Activated CD4-positive, alpha-beta T cell treated with anti-CD3 and anti-CD28 coated beads for 48 hours (primary cell): ENCODE results near the gene P2RY10.
"Not testable (repeated sequence)": the region's sequence is repeated elsewhere in the genome, so short reads cannot be mapped to it uniquely, and the experiment has no call there.

ENCODE experiments used
- DNase-seq: peaks from one replicate; pipeline ENCODE4 v3.0.0-alpha.2; 2020

Gene P2RY10, protein sequence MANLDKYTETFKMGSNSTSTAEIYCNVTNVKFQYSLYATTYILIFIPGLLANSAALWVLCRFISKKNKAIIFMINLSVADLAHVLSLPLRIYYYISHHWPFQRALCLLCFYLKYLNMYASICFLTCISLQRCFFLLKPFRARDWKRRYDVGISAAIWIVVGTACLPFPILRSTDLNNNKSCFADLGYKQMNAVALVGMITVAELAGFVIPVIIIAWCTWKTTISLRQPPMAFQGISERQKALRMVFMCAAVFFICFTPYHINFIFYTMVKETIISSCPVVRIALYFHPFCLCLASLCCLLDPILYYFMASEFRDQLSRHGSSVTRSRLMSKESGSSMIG

DNA sequence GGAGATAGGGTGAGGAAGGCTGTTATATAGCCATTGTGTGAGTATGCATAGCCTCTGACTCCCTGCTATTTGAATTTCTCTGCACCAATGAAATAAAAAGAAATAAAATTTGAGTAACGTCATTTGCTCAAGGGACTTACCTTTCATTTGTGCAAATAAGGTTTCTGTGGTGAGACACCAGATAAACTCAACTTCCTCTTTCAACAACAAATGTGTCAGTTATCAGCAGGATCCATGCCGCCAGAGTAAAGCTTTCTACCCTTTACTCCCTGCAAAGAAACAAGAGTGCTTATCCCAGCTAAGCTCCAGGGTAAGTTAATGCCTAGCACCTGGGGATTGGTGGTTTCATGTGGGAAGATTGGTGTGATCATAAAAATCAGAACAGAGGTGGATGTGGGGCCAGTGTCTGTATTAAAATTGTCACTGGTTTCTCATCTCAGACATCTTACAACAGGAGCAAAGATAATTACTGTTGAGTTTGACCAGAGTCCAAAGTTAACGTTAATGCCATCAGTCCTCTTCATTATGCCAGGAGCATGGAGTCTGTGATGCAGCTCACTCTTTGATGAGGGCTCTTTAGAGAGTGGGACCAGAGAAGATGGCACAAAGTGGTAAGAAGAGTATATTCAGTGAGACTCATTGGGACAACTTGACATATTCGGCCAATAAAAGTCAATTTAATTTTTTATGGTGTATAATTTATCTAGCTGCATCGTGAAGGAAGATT is at the start of gene P2RY10:
TSS of gene P2RY10 (plus strand) at position 206 of the 727 bp plus-strand sequence. CDS start 15,130 bp downstream, outside the sequence.
- peak; percentile 10 for DNase-seq

DNA sequence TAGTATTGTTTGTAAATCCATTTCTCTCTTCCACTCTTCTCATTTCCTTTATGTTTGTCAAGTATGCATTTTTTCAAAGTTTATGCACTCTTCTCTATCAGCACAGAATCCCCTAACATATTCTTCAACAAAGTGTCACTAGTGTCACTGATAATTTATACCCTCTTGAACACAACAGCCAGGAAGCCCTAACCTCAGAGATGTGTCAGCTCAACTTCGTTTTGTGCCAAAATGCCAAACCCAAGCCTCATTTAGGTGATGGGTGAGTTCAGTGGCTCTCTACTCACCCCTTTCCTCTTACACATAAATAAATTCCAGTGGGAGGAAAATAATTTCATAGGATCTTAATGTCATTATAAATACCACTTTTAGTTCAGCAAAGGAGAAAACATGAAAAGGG is 22.4 kb upstream of the P2RY10 start:
- DNase-seq, result no peak

DNA sequence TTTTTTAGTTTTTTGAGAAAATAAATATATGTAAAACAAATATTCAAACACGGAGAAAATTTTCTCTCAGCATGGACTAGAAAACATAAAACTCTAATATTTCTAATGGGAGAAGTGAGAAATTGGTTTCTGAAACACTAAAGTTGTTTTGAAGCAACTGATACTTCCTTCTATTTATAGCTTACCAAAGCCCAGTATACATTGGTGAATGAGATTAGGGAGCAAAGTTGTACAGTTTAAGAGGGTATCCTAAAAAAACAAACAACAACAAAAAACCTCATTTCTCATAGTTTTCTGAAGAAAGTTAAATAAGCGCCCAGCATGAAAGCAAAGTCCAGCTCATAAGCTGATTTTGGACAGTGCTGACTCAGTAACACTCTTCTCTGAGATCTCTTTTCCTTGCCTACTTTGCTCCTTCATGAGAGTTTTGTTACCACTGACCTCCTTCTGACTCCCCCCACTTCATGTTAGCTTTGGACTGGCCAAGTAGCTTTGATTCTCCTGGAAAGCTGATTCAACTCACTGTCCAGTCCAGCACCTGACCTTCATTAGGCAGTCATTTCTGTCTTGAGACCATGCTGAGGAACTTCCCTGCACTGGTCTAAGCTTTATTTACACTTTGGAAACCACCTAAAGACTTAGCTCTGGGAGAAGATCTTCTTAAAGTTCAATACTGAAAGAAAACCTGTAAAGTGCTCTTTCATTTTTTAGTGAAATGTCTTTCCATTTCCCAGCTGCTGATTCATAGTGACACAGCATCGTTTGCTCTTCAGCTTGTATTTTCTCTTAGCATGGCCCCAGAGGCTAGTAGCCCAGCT is 21.8 kb upstream of the P2RY10 start:
- no peak for DNase-seq

DNA sequence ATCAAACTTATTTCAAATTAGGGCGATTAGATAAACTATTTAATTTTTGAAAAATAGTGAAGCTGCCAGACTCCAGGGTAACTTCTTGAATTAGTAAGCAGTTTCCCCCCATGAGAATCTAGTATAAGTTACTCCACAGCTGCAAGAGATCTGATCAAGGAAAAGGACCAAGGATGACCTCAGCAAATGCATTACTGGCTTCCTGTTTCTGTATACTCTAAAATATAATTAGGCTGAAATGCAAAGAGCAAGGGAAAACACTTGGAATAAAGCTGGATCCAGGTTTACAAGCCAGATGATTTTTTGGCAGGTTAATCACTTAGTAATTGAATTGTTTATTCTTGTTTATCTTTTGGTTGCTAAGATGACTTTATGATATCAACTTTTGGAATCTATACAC is 13.4 kb upstream of the P2RY10 start:
- DNase-seq, result no peak

DNA sequence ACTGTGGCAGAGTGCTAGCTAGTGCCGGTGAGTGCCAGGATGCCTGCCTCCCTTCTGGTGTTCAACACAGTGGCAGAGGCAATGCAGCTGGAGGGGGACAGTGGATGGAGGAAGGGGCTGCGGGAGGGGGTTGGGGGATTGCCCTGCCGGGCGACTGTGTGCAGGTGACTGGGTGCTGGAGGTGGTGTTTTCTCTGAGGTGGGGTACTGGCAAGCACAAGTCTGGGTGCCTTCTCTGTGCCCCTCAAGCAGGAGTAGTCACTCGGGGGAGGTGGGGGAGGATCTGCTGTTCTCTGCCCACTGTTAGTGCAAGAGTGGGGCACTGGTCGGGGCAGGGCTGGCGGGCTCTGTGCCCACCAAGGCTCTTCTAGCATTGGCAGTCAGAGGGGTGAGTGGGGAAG is 10.3 kb upstream of the P2RY10 start:
- no peak for DNase-seq

DNA sequence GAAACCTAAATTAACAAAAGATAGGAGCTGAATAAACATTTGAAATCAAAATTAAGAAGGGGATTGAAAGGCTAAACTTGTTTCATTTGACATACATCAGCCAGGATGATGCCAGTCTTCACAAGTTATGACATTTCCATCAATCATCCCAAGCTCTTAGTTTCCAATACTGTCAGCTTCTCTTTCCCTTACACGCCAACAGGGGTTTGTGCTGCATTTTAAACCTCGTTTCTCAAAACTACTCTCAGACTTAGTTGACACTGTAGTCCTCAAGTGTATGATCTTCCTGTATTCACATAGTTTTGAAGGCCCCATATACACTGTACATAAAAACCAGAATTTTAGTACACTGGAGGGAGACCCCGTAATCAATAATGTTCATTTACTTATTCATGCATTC is 840 bp upstream of the P2RY10 start:
- DNase-seq, result no peak

DNA sequence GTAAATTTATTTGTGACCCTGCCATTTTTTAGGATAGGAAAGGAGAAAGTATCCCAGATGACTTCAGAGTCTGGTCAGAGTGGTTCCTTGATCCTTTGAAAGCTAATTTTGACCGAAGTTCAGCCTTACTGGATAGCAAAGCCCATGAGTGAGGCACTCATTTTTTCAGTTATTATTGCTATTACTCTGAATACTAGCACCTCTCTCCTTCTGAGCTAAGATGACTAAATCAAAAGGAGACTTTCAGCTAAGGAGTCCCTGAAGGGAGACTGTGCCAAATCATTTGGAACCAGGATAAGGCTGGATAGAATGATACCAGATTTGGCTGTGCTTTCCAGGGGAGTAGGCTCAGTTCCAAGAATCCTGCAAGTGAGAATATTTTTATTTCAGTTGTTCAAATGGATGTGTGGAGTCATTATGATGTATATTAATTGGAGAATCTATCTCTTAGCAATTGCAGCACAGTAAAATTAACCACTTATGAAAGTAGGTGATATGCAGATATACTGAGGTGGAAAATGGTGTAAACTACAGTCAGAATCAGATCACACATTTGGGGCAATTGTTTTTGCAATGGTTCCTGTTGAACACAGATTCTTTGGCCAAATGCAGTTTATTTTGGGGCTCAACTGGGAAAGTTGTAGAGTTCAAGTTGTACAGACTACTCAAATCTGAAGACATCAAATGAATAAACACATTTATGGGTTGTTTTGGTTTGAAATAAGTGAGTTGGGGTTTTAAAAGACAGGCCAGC is 1.2 kb downstream of the P2RY10 start:
- no peak for DNase-seq

DNA sequence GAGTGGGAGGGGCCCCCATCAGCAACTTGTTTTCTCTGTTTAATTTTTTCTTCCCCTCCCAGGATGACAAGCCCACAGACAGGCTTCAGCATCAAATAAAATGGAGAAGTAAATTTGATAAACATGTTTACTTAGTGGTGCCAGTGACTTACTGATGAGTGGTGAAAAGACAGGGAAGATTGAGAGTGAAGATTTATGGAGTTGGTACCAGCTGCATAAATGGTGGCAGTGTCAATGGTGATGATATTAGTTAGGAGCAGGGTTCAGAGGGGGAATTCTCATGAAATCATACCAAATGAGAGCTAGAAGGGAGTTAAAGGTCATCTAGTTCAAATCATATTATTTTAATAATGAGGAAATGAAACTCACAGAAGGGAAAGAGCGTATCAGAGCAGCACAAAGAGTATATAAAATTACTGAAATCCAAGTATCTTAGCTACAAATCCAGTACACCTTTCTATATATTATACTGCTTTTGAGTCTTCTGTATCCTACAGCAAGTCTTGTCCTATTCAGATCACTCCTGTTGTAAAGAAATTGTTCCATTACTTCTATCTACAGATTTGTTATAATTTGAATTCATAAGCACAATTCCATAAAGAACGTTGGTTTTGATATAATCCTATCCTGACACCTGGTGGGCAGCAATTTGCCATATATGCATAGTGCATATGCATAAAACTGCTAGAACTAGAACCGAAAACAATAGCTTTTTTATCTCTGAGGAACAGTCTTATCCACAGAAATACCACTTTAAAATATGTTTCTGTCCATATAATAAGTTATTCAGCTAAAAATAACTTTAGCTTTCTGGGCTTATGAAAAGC is 5.0 kb downstream of the P2RY10 start:
- DNase-seq, result no peak

DNA sequence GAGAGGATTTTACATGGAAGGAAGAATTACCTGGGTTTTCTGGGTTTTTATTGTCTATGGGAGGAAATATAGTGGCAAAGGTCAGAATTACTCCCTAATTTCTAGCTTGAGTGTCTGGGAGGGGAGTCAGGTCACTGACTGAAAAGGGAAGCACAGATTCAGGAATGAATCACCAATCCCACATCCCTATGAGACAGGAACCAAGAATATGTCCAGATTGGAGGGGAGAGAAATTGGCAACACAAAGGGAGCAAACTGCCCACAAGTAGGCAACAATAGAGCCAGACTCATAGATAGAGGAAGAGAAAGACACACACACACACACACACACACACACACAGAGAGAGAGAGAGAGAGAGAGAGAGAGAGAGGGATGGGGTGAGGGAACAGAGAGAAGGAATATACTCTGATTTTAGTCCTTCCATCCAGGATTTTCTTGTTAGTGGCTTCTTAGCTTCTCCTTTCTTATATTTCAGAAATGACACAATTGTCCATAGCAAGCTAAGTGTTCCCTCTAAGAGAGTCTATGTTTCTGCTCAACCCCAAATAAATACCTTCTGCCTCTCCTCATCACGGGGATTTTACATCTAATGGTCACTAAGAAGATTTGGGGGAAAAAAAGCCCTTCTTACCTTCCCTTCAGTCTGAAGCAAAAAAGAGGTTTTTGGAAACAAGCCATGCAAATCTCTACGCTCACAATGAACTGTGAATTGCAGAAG is 12.0 kb downstream of the P2RY10 start:
- no peak for DNase-seq

DNA sequence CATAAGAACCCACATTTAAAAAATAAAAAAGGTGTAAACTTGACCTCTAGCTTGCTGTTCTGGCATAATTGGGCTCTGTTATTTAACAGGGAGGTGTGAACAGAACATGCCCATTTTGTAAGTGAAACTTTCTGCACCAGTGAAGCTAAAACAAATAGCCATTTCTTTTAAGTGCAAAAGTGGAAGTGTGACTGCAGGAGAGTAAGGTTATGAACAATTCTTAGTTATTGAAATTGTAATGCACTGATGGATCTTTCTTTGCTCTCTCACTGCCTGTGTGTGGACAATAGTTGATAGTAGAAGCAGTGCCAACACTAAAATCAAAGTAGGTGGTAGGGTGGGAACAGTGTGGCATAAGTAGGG is 12.6 kb downstream of the P2RY10 start:
- no peak for DNase-seq

DNA sequence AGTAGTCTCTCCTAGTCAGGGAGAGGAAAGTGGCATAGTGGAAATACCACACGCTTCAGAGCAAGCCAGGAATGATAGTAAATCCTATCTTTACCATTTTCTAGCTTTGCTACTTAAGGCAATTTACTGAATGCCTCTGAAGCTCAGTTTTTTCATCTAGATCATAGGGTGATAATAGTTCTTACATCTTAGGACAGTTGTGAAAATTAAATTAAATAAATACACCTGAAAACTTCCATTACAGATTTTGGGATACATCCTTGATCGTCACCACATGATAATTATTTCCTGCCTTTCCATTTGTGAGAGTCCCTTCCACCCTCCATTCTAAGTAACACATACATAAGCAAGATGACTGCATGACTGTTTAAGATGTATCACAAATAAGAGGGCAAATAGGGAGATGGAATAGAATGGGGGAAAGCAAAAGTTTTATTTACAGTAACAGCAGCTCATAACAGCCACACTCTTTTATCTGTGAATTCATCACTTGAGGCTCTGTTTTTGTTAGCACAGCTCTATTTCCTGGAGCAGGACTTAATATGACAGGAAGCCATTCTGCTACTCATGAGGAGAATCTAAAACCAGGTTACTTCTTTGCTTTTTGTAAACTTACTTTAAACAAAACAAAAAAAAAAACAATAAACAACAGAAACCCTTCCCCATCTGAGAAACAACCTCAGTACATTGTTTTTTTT is 13.4 kb downstream of the P2RY10 start:
- no peak for DNase-seq

DNA sequence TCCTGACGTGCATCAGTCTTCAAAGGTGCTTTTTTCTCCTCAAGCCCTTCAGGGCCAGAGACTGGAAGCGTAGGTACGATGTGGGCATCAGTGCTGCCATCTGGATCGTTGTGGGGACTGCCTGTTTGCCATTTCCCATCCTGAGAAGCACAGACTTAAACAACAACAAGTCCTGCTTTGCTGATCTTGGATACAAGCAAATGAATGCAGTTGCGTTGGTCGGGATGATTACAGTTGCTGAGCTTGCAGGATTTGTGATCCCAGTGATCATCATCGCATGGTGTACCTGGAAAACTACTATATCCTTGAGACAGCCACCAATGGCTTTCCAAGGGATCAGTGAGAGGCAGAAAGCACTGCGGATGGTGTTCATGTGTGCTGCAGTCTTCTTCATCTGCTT is 15.7 kb downstream of the P2RY10 start:
- DNase-seq, result no peak

DNA sequence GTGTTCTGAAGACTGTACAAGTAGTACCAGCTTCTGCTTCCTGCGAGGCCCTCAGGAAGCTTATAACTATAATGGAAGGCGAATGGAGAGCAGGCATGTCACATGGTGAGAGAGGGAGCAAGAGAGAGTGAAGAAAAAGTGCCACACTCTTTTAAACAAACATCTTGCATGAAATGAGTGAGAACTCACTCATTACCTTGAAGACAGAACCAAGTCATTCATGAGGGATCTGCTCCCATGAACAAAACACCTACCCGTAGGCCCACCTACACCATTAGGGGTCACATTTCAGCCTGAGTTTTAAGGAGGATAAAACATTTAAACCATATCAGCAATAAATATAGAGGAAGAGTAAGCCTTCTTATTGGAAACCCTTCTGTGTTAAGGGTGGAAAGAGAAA is 19.4 kb downstream of the P2RY10 start:
- DNase-seq, result no peak

DNA sequence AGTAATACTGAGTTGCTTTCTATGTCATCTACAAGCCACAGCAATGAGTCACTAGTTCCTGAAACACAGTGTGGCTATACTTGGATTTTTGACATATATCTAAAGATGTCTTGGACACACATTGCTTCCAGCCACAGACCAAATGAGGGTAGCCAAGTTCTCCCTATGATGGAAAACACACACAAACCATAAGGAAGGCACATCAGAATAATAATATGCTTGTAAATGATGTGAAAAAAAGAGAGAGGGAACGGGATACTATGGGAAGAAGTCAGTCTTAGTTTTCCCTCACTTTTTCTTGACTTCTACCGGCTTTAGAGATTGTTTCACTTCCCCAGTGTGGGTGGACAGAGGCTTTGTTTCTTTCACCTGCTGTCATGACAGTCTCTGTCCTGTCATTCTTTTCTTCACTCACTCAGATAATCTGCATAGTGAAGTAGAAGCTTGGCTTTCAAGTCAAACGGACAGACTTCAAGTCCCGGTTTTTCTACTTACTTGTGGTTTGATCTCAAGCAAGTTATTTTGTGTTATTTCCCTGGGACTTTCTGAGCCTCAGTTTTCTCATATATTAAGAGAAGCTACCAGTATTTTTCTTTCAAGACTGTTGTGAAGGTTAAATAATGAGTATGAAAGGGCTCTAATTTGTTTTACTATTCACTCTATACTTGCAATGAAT is 34.7 kb downstream of the P2RY10 start:
- peak; percentile 4 for DNase-seq

DNA sequence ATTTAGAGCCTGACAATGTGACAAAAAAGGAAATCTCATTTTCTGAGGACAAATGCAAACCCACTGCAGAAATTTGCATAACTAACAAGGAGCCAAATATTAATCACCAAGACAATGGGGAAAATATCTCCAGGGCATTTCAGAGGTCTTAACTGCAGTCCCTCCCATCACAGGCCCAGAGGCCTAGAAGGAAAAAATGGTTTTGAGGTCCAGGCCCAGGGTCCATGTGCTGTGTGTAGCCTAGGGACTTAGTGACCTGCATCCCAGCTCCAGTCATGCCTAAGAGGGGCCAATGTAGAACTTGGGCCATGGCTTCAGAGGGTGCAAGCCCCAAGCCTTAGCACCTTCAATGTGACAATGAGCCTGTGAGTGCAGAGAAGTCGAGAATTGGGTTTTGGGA is 44.2 kb downstream of the P2RY10 start:
- DNase-seq, result no peak

DNA sequence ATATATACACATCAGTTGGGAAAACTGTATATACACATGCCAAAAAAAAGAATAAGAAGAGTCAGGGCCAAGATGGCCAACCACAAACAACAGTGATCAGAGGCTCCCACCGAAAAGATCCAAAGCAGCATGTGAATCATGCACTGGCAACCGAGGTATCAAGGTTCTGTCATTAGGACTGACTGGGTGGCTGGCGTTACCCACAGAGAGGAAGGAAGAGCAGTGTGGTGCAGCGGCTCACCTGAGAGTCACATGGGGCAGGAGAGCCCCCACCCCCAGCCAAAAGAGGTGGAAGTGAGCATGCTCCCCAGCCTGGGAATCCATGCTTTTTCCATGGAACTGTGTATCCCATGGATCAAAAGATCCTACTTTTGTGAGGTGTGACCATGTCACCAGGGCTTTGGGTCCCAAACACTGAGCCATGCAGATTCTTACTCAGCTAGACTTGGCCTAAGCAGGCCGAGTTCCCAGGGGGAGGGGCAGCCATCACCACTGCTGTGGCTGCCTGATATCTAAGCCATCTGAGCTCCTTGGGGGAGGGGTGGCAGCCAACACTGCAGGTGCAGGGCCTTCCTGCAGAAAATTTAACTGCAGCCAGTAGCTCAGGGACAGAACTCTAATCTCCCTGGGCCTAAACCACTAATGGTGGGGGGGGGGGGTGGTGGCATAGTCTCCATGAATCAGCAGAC is 52.8 kb downstream of the P2RY10 start:
- peak; percentile 26 for DNase-seq

DNA sequence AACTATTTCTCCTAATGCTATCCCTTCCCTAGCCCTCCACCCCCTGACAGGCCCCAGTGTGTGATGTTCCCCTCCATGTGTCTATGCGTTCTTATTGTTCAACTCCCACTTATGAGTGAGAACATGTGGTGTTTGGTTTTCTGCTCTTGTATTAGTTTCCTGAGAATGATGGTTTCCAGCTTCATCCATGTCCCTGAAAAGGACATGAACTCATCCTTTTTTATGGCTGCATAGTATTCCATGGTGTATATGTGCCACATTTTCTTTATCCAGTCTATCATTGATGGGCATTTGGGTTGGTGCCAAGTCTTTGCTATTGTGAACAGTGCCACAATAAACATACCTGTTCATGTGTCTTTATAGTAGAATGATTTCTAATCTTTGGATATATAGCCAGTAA is 62.3 kb downstream of the P2RY10 start:
- DNase-seq, result not testable (repeated sequence)
